LNCAP (cell line): ENCODE measurements around the gene CCR1.

ENCODE experiments used
- CTCF ChIP-seq: fragments of 450-650 bp; IDR thresholded peaks from 2 replicates; pipeline ENCODE4 v1.5.1; 2017; ENCODE audit warnings: mild to moderate bottlenecking

Gene CCR1

GRCh38 chr3:46162975-46163555 lies 45.0 kb downstream of the CCR1 start:
- no peak for TF ChIP-seq CTCF

- no peak for TF ChIP-seq CTCF
Measured at GRCh38 chr3:46154311-46154710, 53.8 kb downstream of the CCR1 start.
